Activated CD4-positive, alpha-beta T cell treated with anti-CD3 and anti-CD28 coated beads for 36 hours (primary cell): ENCODE data around the gene ZNF330. TPM values are rescaled to one million over a fixed set of nuclear protein-coding genes. Genes with fewer than 3 reads are reported as not detected.
A peak's percentile ranks its signal among the peaks of the same experiment; 100 is the strongest.
"Not testable (repeated sequence)": the region's sequence is repeated elsewhere in the genome, so short reads cannot be mapped to it uniquely, and the experiment has no call there.

Source experiments
- ATAC-seq: fragments of 200-7000 bp; cut with Tn5 transposase; one replicate; pipeline ENCODE4 v1.10.0; 2021; ENCODE audit warnings: mild to moderate bottlenecking, moderate library complexity
- CTCF ChIA-PET: fragments of 350-600 bp; sonication (Branson Sonifier 250); formaldehyde crosslinking; loops from one replicate; lab custom pipeline; 2021; ENCODE audit warnings: antibody characterized with exemption; lab: Charles Lee
- POLR2A ChIA-PET: fragments of 350-600 bp; sonication (Branson Sonifier 250); formaldehyde crosslinking; loops from one replicate; lab custom pipeline; 2021; ENCODE audit warnings: antibody characterized with exemption, inconsistent platforms; lab: Charles Lee
- DNase-seq: peaks from one replicate; pipeline ENCODE4 v3.0.0-alpha.2; 2020
- H3K27ac Mint-ChIP-seq: one replicate; pipeline ENCODE4 v1.8.0; 2021; ENCODE audit warnings: mixed read lengths
- H3K27me3 Mint-ChIP-seq: one replicate; pipeline ENCODE4 v1.8.0; 2021; ENCODE audit warnings: mixed read lengths
- H3K36me3 Mint-ChIP-seq: one replicate; pipeline ENCODE4 v1.8.0; 2021; ENCODE audit warnings: low read depth, mixed read lengths
- H3K4me1 Mint-ChIP-seq: one replicate; pipeline ENCODE4 v1.8.0; 2021; ENCODE audit warnings: mixed read lengths
- H3K4me3 Mint-ChIP-seq: one replicate; pipeline ENCODE4 v1.8.0; 2021; ENCODE audit warnings: mild to moderate bottlenecking, moderate library complexity, mixed read lengths
- H3K9me3 Mint-ChIP-seq: one replicate; pipeline ENCODE4 v1.8.0; 2021; ENCODE audit warnings: low read depth, mixed read lengths
- intact Hi-C, 2 experiments: fragments of 100-400 bp; cut with DNase I in 1 of 2; cut with micrococcal nuclease in 1 of 2; formaldehyde crosslinking; loops; one replicate each; pipeline versions ENCODE4 v1.14.2 to v1.15.1; 2022 to 2024; cut with DNase I, micrococcal nuclease
- total RNA-seq, 2 experiments: library from RNA; stranded (reverse); gene quantifications; one replicate each; pipeline ENCODE4 v1.2.3, GENCODE V29; 2021

The ZNF330 gene
- total RNA-seq, 2 experiments from 2014 or later, result 40.5 to 65.7 TPM

DNA sequence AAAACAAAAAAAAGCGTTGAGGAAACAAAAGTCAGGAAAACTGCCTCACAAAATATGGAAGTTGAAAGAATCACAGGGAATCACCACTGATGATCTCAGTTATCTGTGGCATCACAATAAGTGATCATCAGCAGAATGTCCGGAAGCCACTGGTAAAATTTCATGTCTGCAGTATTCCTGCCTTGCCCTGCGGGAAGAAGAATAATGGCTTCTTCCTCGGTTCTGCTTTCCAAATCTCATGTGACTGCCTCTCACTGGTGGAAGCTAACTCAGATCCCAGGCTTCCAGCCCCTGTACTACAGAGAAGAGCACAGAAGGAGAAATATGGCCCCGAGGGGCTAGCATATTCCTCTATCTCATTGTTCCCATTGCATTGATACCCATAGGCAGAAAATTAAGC lies 12.7 kb upstream of the ZNF330 start:
- Mint-ChIP-seq H3K36me3 (no peaks in the 10 kb centered on the region), H3K27ac (no peak overlapping the region), H3K4me1 (no peaks in the 10 kb centered on the region), H3K9me3 (no peaks in the 10 kb centered on the region), H3K4me3 (no peak overlapping the region), H3K27me3 (peaks cover 21% of the 10 kb centered on the region)
- POLR2A ChIA-PET, result interaction anchor here (0.5 kb wide), 1 partner anchor 328 kb away, joined by 4 read pairs; no protein-coding TSS in a partner anchor
- CTCF ChIA-PET, result no interaction called here
- no peak for DNase-seq
- intact Hi-C loops, result no loop called here
- no peak for ATAC-seq

DNA sequence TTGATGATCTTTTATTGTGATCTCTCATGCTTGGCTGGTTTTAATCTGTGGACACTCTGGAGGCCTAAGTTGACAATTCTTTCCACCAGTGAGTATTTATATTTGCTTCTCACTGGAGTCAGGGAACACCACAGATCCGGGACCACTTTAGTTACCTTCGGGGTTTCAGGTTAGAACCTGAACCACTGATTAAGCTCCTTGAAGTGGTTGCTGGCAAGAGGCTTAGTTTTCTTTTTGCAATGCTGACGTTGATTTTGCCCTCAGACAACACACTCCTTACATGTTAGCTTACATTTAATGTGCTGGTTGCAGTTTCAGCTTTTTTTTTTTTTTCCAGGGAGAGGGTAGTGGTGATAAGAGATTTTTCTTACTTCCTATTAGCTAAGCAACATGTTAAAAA lies 10.5 kb upstream of the ZNF330 start:
- Mint-ChIP-seq H3K4me3 (no peak overlapping the region), H3K27ac (no peak overlapping the region), H3K4me1 (no peaks in the 10 kb centered on the region), H3K9me3 (no peaks in the 10 kb centered on the region), H3K36me3 (no peaks in the 10 kb centered on the region), H3K27me3 (peaks cover 17% of the 10 kb centered on the region)
- CTCF ChIA-PET, result interaction anchor here (0.7 to 0.9 kb wide), 2 partner anchors 356 to 403 kb away, joined by 3 to 4 read pairs; no protein-coding TSS in a partner anchor
- intact Hi-C loops, result no loop called here
- no peak for DNase-seq
- ATAC-seq, result no peak
- POLR2A ChIA-PET, result no interaction called here

- no peaks in the 10 kb centered on the region for H3K36me3 Mint-ChIP-seq
- H3K27me3 Mint-ChIP-seq, result peaks cover 14% of the 10 kb centered on the region
- H3K27ac Mint-ChIP-seq, result no peak overlapping the region
- ATAC-seq (no peak), DNase-seq (no peak)
- CTCF ChIA-PET, result no interaction called here
- POLR2A ChIA-PET, result interaction anchor here (0.6 kb wide), 1 partner anchor 457 kb away, joined by 4 read pairs; no protein-coding TSS in a partner anchor
- H3K4me3 Mint-ChIP-seq, result no peak overlapping the region
- intact Hi-C loops, result no loop called here
- no peaks in the 10 kb centered on the region for H3K9me3 Mint-ChIP-seq
- no peaks in the 10 kb centered on the region for H3K4me1 Mint-ChIP-seq
Measured at GRCh38 chr4:141213550-141213991, 7.1 kb upstream of the ZNF330 start.

GRCh38 chr4:141215030-141215429 lies 5.7 kb upstream of the ZNF330 start:
- no peaks in the 10 kb centered on the region for H3K9me3 Mint-ChIP-seq
- intact Hi-C loops, result no loop called here
- no peaks in the 10 kb centered on the region for H3K4me1 Mint-ChIP-seq
- DNase-seq, result no peak
- ATAC-seq, result no peak
- no peaks in the 10 kb centered on the region for H3K36me3 Mint-ChIP-seq
- no peak overlapping the region for H3K4me3 Mint-ChIP-seq
- CTCF ChIA-PET, result no interaction called here
- H3K27me3 Mint-ChIP-seq, result peaks cover 14% of the 10 kb centered on the region
- POLR2A ChIA-PET, result no interaction called here
- no peak overlapping the region for H3K27ac Mint-ChIP-seq

DNA sequence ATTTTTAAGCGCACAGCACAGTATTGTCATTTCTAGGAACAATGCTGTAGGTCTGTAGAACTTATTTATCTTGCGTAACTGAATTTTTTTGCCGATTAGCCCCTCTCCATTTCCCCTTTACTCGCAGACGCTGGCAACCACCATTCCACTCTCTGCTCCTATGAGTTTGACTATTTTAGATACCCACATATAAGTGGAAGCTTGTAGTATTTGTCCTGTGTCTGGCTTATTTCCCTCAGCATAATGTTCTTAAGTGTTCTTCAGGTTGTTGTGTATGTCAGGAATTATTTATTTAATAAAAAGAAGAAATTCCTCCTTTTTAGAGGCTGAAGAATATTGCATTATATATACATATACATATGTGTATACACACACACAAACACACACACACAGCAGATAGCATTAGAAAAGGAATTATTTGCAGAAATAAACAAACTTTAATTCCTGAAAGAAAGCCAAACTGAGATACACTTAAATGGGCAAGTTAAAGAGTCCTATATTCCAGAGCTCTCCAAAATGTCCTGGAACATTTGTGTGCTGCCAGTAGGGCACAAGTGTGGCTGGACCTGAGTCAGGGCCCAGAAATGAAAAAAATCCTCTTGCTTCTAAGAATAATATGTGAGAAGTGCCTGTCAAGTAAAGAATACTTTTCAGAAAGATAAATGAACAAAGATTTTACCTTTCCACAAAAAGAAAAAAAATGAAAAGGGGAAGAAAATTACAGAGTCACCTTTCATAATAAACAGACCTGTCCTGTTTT lies 4.5 kb upstream of the ZNF330 start:
- intact Hi-C loops, result no loop called here
- no peak for ATAC-seq
- H3K4me1 Mint-ChIP-seq, result peaks cover 6% of the 10 kb centered on the region
- H3K36me3 Mint-ChIP-seq, result no peaks in the 10 kb centered on the region
- H3K27ac Mint-ChIP-seq, result no peak overlapping the region
- DNase-seq, result no peak
- H3K4me3 Mint-ChIP-seq, result no peak overlapping the region
- CTCF ChIA-PET, result no interaction called here
- POLR2A ChIA-PET, result no interaction called here
- H3K27me3 Mint-ChIP-seq, result peaks cover 8% of the 10 kb centered on the region
- H3K9me3 Mint-ChIP-seq, result no peaks in the 10 kb centered on the region

- intact Hi-C loops, result loop anchor here (2.0 to 10.0 kb wide), 7 partner anchors 415 to 1965 kb away; partner anchors contain the start of genes IL15 (in 2 of the 2), USP38 (in 2 of the 2), SCOC (in 1 of the 2) and SETD7 (in 1 of the 2)
- peak overlapping the region; percentile 45 for H3K27ac Mint-ChIP-seq
- ATAC-seq, result no peak
- POLR2A ChIA-PET, result no interaction called here
- H3K4me1 Mint-ChIP-seq, result peaks cover 37% of the 10 kb centered on the region
- H3K4me3 Mint-ChIP-seq, result peak overlapping the region; percentile 92
- DNase-seq, result no peak
- CTCF ChIA-PET, result interaction anchor here (0.7 kb wide), 1 partner anchor 1866 kb away, joined by 3 read pairs; no protein-coding TSS in a partner anchor
- no peaks in the 10 kb centered on the region for H3K9me3 Mint-ChIP-seq
- no peaks in the 10 kb centered on the region for H3K27me3 Mint-ChIP-seq
- peaks cover 27% of the 10 kb centered on the region for H3K36me3 Mint-ChIP-seq
Measured at GRCh38 chr4:141220271-141220670, 424 bp upstream of the ZNF330 start.

DNA sequence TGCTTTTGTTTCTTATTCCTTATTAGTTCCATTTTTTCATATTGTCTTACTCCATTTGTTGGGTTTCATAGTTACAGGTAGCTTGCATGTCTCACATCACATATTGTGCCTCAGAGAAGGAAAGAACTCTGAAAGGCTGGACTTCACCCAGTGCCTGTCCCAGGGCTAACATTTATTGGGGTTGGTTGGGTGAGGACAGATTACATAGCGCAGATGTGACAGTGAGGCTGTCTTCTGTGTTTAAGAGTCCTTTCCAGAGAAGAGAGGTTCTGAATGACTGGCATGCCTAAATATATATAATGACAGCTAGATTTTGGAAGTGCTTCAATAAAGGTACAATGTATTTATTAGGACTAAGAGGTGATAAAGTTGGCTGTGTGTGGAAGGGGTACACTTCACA lies 2.7 kb downstream of the ZNF330 start:
- ATAC-seq, result no peak
- H3K4me3 Mint-ChIP-seq, result no peak overlapping the region
- H3K4me1 Mint-ChIP-seq, result peaks cover 42% of the 10 kb centered on the region
- intact Hi-C loops, result loop anchor here (5.0 to 10.0 kb wide), 4 partner anchors 411 to 1961 kb away; partner anchors contain the start of genes IL15 (in 1 of the 2), SCOC (in 1 of the 2), SETD7 (in 1 of the 2) and USP38 (in 1 of the 2)
- POLR2A ChIA-PET, result no interaction called here
- CTCF ChIA-PET, result interaction anchor here (0.6 kb wide), 1 partner anchor 1902 kb away, joined by 4 read pairs; no protein-coding TSS in a partner anchor
- H3K36me3 Mint-ChIP-seq, result peaks cover 46% of the 10 kb centered on the region
- no peaks in the 10 kb centered on the region for H3K9me3 Mint-ChIP-seq
- DNase-seq, result no peak
- H3K27ac Mint-ChIP-seq, result peak overlapping the region; percentile 35
- no peaks in the 10 kb centered on the region for H3K27me3 Mint-ChIP-seq

- H3K9me3 Mint-ChIP-seq, H3K27ac Mint-ChIP-seq, DNase-seq, ATAC-seq, H3K4me3 Mint-ChIP-seq, POLR2A ChIA-PET, CTCF ChIA-PET, H3K27me3 Mint-ChIP-seq: not testable (repeated sequence)
- Mint-ChIP-seq H3K4me1 (peaks cover 33% of the 10 kb centered on the region), H3K36me3 (peaks cover 66% of the 10 kb centered on the region)
- intact Hi-C loops, result loop anchor here in 1 of 2 experiments (10.0 kb wide), 2 partner anchors 408 to 1958 kb away; partner anchors contain the start of genes IL15 and USP38
Measured at GRCh38 chr4:141227280-141227679, 6.6 kb downstream of the ZNF330 start.

- DNase-seq (no peak), ATAC-seq (peak; percentile 58)
- Mint-ChIP-seq H3K4me1 (peaks cover 13% of the 10 kb centered on the region), H3K27me3 (no peaks in the 10 kb centered on the region), H3K9me3 (no peaks in the 10 kb centered on the region), H3K27ac (peak overlapping the region; percentile 43), H3K4me3 (no peak overlapping the region), H3K36me3 (peaks cover 55% of the 10 kb centered on the region)
- CTCF ChIA-PET, result no interaction called here
- POLR2A ChIA-PET, result no interaction called here
- intact Hi-C loops, result loop anchor here in 1 of 2 experiments (10.0 kb wide), 2 partner anchors 405 to 1955 kb away; partner anchors contain the start of genes IL15 and USP38
Measured at GRCh38 chr4:141229408-141230101, 8.9 kb downstream of the ZNF330 start.

DNA sequence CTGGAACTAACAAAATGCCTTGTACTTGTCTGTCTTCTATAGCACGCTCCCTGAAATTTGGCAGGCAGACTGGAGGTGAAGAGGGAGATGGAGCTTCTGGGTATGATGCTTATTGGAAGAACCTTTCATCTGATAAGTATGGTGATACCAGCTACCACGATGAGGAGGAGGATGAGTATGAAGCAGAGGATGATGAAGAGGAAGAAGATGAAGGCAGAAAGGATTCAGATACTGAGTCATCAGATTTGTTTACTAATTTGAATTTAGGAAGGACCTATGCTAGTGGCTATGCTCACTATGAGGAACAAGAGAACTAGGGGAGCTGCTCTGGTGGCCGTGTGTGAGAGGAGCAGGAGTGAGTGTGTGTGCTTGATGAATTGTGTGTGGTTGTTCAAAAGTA lies 13.0 kb downstream of the ZNF330 start:
- DNase-seq (no peak), ATAC-seq (no peak)
- Mint-ChIP-seq H3K27ac (no peak overlapping the region), H3K4me1 (peaks cover 2% of the 10 kb centered on the region), H3K4me3 (no peak overlapping the region), H3K27me3 (no peaks in the 10 kb centered on the region), H3K36me3 (peaks cover 42% of the 10 kb centered on the region), H3K9me3 (no peaks in the 10 kb centered on the region)
- CTCF ChIA-PET, result no interaction called here
- POLR2A ChIA-PET, result no interaction called here
- intact Hi-C loops, result no loop called here

GRCh38 chr4:141238186-141238585 lies 17.5 kb downstream of the ZNF330 start:
- ATAC-seq (no peak), DNase-seq (no peak)
- CTCF ChIA-PET, result no interaction called here
- Mint-ChIP-seq H3K27ac (no peak overlapping the region), H3K4me1 (no peaks in the 10 kb centered on the region), H3K4me3 (no peak overlapping the region), H3K27me3 (peaks cover 3% of the 10 kb centered on the region), H3K9me3 (no peaks in the 10 kb centered on the region), H3K36me3 (peaks cover 21% of the 10 kb centered on the region)
- intact Hi-C loops, result no loop called here
- POLR2A ChIA-PET, result no interaction called here
